ENCODE data around the gene SEMA3A.

SEMA3A gene

GRCh38 chr7:84195295-84196060, 889 bp upstream of the SEMA3A start:
- no peak for DNase-seq

GRCh38 chr7:84193747-84194146, 842 bp downstream of the SEMA3A start:
- no peak for DNase-seq

DNA sequence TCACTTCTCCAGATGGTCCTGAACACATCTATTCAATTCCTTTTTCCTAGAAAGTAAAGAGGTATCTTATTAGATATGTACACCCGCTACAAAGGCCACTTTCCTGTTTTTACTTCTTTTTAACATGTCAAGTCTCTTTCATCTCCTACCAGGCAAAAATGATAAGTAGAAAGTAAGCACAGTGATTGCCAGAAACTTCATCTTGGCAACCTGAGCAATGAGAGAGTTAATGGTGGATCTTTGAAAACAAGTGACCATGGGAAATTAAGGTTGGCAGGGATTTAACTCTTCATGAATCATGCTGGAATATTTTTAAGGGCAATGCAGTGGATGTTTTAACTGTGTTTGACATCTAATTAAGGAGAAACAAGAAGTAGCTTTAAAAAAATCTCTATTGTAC, 2.7 kb downstream of the SEMA3A start:
- no peak for DNase-seq

- no peak for DNase-seq
These were observed 3.3 kb downstream of the SEMA3A start for GRCh38 chr7:84191261-84191660.

DNA sequence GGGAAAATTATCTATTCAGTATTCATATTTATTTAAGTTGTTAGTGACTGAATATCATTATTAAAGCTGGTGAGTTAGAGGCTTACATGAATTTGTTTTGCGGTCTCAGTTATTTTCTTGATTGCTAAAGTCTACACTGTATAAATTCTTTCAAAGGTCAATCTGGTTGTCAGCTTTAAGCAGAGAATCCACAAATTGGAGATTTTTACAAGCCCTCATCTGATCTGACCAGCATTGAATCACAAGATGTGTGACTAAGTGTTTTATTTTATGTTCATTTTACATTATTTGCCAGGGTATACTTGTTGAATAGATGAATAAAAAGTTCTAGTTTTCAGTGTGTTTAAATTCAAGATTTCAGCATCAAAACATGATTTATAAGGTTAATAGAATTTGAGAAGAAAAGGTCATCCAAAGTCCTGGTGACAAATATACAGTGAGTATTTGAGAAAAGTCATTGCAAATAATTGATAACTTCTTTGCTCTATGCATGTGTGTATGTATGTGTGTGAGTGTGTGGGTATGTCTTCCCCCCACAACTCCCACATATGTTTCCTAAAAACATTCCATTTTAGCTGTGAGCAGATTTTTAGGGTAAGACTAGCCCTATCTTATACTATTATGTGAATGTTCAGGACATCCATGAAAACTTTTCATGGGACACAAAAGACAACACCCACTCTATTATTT, 4.4 kb downstream of the SEMA3A start:
- DNase-seq, result no peak

DNA sequence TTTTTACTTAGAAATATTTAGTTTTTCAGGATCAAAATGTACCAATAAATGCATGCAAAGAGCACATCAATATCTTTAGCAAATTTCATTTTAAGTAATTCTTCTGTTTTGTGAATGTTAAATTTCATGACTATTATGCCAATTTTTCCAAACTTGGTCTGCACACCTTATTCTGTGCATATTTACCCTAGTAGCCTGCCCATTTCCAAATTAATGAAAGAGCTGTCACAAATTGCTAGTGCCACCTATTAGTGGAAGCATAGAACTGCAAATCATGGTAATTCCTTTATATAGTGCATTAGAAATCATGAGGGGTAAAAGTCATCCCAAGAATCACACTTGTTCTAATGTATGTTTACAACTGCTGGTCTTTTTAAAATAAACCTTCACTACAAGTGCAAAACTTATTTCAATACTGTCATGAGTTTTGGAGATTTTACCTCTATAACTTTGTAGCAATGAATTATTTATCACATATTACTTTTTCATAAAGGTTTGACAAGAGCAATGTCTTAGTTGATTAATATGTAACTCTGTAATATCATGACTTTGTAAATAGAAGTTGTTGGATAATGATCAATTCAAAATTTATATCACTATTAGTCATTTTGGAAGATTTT, 5.7 kb downstream of the SEMA3A start:
- no peak for DNase-seq

DNA sequence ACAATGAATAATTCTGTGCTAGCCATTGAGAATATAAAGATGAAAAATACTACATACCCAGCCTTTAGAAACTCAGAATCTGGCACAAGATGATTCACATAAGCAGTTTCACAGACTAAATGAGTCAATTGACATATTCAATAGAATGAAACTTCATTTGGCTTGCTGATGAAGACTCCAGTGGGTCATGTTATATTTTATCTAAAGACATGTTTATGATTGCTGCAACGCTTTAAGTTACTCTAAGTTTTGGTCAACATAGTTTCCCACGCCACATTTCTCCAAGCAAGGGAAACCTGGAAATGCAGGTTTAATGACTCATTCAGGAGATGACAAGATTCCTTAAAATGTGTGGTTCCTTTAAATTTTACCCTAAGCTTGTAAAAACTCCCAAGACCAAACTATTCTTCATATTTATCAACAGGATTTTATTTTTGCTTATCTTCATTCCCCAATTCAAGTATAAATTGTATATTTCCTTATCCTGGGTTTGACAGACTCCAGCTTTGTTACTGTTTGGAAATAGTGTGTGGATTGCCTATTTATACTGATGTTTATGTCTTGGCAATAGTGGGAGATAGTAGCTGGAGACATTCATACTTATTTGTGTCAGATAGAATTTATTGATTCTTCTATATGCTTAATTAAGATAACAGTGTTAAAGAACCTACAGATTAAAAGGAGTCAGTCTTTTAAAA, 6.6 kb downstream of the SEMA3A start:
- DNase-seq, result no peak

DNA sequence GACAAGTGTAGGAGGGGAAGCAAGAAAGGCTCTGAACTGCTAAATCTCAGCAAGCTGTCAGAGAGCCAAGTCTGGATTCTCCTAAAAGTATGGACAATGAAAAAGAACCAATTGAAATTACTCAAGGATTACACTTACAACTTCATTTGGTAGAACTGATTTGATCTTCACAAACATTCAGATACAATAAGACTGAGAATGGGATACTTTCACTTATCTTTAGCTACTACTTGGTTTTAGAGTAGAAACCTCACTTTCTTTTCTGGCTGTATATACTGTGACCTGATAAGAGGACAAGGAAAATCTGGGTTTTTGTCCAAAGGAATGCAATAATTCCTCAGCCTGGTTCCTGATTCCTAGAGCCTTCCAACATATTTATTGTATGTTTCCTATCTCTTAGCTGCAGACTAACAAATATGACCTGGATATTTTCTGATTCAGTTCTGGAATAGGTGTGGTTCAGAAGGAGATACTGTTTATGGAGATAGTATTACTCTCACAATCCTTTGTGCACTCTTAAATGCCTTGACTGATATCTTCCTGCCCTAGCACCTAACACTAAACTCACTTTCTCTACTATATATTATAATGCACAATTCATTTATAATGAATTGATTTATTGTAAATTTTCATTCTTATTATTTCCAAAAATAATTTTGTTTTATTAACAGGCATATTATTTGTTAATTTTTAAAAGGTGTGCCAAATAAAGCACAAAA, 7.3 kb downstream of the SEMA3A start:
- no peak for DNase-seq

GRCh38 chr7:84183741-84184140, 10.8 kb downstream of the SEMA3A start:
- DNase-seq, result no peak

GRCh38 chr7:84182301-84182700, 12.3 kb downstream of the SEMA3A start:
- DNase-seq, result no peak

GRCh38 chr7:84181628-84182027, 13.0 kb downstream of the SEMA3A start:
- no peak for DNase-seq

GRCh38 chr7:84177758-84178412, 16.7 kb downstream of the SEMA3A start:
- no peak for DNase-seq

DNA sequence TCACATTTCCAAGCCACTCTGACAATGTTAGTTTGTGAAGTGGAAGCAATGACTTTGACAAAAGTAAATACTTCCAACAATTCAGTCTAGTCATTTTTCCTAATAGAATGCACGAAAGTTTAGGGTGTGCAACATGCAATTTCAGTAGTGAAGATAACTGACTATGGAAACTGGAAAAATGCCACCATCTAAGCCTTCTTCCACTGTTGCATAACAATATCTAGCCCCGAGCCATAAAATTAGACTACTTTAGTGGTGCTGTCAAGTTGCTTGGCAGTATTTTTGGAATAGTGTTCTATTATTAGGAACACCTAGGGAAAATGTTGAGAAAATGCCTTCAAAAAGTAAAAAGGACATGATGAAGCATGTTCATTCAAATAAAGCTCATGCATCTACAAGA, 17.9 kb downstream of the SEMA3A start:
- DNase-seq, result no peak

GRCh38 chr7:84175461-84175860, 19.1 kb downstream of the SEMA3A start:
- DNase-seq, result no peak

- no peak for DNase-seq
These were observed 23.9 kb downstream of the SEMA3A start for GRCh38 chr7:84170646-84171045.

DNA sequence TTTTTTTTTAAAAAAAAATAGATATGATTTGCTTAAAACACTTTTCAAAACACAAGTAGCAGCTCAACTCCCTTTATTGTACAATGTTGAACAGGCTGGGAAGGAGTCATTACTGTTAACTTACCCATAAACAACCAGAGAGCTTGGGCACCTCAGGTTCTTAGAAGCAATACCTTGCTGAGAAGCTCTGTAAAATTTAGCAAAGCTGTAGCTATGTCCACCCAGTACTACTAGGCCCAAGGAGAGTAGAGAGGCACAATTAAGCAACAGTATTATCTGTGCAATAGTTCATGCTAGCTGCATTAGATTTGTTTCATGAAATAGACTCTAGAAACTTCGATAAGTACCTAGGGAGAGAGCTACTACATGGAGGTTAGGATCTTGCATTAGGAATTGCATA, 32.0 kb downstream of the SEMA3A start:
- DNase-seq, result no peak

DNA sequence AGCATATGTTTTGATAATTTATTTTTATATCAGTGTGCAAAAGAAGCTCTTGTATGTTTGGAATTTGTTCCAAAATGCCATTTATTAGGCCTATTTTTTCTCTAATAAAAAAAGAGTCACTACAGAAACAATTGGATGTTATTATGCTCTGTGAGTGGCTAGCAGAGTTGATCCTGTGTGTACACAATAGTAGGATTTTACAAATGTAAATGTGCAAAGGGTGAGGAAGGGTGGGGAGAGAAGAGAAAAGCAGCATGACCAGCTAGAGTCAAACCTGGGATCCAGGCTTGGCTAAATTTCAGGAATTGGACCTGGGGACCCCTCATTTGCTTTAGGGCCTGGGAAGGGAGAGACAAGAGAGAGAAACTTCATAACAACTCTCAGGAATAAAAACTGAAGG, 32.5 kb downstream of the SEMA3A start:
- no peak for DNase-seq

GRCh38 chr7:84161398-84161797, 33.2 kb downstream of the SEMA3A start:
- no peak for DNase-seq

DNA sequence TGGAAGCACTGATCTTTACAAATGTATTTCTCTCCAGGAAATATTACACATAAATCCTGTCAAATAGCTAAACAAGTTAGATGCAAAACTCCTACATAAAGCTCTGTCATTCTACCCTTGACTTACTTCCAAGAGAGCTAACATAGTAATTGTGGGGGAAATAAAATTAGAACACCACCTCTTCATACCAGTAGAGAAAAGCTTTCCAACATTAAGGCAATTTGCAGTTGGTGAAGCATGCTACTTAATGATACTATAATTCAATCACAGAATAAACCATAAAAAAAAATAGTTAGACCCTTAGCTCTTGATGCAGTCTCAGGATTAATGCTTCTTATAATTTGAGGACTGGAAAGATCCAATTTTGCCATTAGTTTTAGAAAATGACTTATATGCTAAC, 35.2 kb downstream of the SEMA3A start:
- DNase-seq, result no peak

- no peak for DNase-seq
These were observed 37.4 kb downstream of the SEMA3A start for GRCh38 chr7:84157171-84157570.

- DNase-seq, result no peak
These were observed 39.4 kb downstream of the SEMA3A start for GRCh38 chr7:84154991-84155781.

Data from CD4-positive, alpha-beta T cell treated with Interleukin-4 for 1 hour (primary cell).